Measurements from ENCODE around the gene SIGLEC6.

GRCh38 chr19:51546107-51546649 is 14.7 kb upstream of the SIGLEC6 start:
- no peak for TF ChIP-seq CTCF (IDR thresholded peaks at IDR 0.05)
- TF ChIP-seq POLR2A (IDR thresholded peaks at IDR 0.05) = no peak

Measured in transverse colon (tissue), 3 donors.